Effector memory CD4-positive, alpha-beta T cell (primary cell): ENCODE results near the gene RNF220.

Experiments used
- DNase-seq, 3 donors: peaks; one replicate each; pipeline ENCODE4 v3.0.0-alpha.2; 2020
- H3K27ac ChIP-seq: 2 replicates; pipeline ENCODE4 v1.7.0; 2013; ENCODE audit warnings: mild to moderate bottlenecking, low read length, moderate library complexity; ENCODE audit not compliant: insufficient read depth, poor library complexity, severe bottlenecking
- H3K27me3 ChIP-seq: replicated peaks from 2 replicates; pipeline ENCODE4 v1.7.0; 2013; ENCODE audit warnings: mild to moderate bottlenecking, low read length; ENCODE audit not compliant: insufficient read depth, control insufficient read depth, poor library complexity, severe bottlenecking
- H3K36me3 ChIP-seq: 2 replicates; pipeline ENCODE4 v1.7.0; 2013; ENCODE audit warnings: mild to moderate bottlenecking, low read length, moderate library complexity; ENCODE audit not compliant: control insufficient read depth, insufficient read depth
- H3K4me1 ChIP-seq: 2 replicates; pipeline ENCODE4 v1.7.0; 2013; ENCODE audit warnings: low read length, mild to moderate bottlenecking; ENCODE audit not compliant: control insufficient read depth, insufficient read depth, poor library complexity, severe bottlenecking
- H3K4me3 ChIP-seq: 2 replicates; pipeline ENCODE4 v1.7.0; 2013; ENCODE audit warnings: low read length, low read depth, mild to moderate bottlenecking; ENCODE audit not compliant: insufficient read depth, poor library complexity, severe bottlenecking
- H3K9me3 ChIP-seq: 2 replicates; pipeline ENCODE4 v1.7.0; 2013; ENCODE audit warnings: mild to moderate bottlenecking, low read length, moderate library complexity; ENCODE audit not compliant: control insufficient read depth

RNF220 gene

GRCh38 chr1:44519035-44519676, 114.1 kb downstream of the RNF220 start:
- no peaks in the 10 kb centered on the region for H3K36me3 ChIP-seq
- H3K4me1 ChIP-seq: no peaks in the 10 kb centered on the region
- no peaks in the 10 kb centered on the region for H3K9me3 ChIP-seq
- no peak overlapping the region for H3K4me3 ChIP-seq
- no peak for DNase-seq
- H3K27ac ChIP-seq: no peak overlapping the region
- no peaks in the 10 kb centered on the region for H3K27me3 ChIP-seq

GRCh38 chr1:44521378-44522080, 116.5 kb downstream of the RNF220 start:
- no peak overlapping the region for H3K27ac ChIP-seq
- H3K4me1 ChIP-seq: no peaks in the 10 kb centered on the region
- H3K9me3 ChIP-seq: no peaks in the 10 kb centered on the region
- no peaks in the 10 kb centered on the region for H3K36me3 ChIP-seq
- DNase-seq: no peak
- no peak overlapping the region for H3K4me3 ChIP-seq
- no peaks in the 10 kb centered on the region for H3K27me3 ChIP-seq

GRCh38 chr1:44523593-44524591, 118.8 kb downstream of the RNF220 start:
- H3K27me3 ChIP-seq: no peaks in the 10 kb centered on the region
- H3K4me3 ChIP-seq: no peak overlapping the region
- H3K27ac ChIP-seq: no peak overlapping the region
- H3K9me3 ChIP-seq: no peaks in the 10 kb centered on the region
- H3K36me3 ChIP-seq: no peaks in the 10 kb centered on the region
- no peaks in the 10 kb centered on the region for H3K4me1 ChIP-seq
- DNase-seq: no peak

- no peak overlapping the region for H3K4me3 ChIP-seq
- no peaks in the 10 kb centered on the region for H3K36me3 ChIP-seq
- no peak for DNase-seq
- H3K9me3 ChIP-seq: no peaks in the 10 kb centered on the region
- no peak overlapping the region for H3K27ac ChIP-seq
- H3K4me1 ChIP-seq: no peaks in the 10 kb centered on the region
- H3K27me3 ChIP-seq: no peaks in the 10 kb centered on the region
These were observed 119.8 kb downstream of the RNF220 start for GRCh38 chr1:44524655-44525500.

- DNase-seq: no peak
- no peaks in the 10 kb centered on the region for H3K27me3 ChIP-seq
- H3K36me3 ChIP-seq: no peaks in the 10 kb centered on the region
- no peak overlapping the region for H3K4me3 ChIP-seq
- no peaks in the 10 kb centered on the region for H3K9me3 ChIP-seq
- no peaks in the 10 kb centered on the region for H3K4me1 ChIP-seq
- no peak overlapping the region for H3K27ac ChIP-seq
These were observed 121.4 kb downstream of the RNF220 start for GRCh38 chr1:44526295-44527073.

- Histone ChIP-seq H3K27me3 (no peaks in the 10 kb centered on the region), H3K27ac (no peak overlapping the region), H3K36me3 (no peaks in the 10 kb centered on the region), H3K4me1 (no peaks in the 10 kb centered on the region), H3K9me3 (no peaks in the 10 kb centered on the region), H3K4me3 (no peak overlapping the region)
- DNase-seq: no peak
These were observed 126.9 kb downstream of the RNF220 start for GRCh38 chr1:44531785-44532566.

GRCh38 chr1:44532567-44532944, 127.5 kb downstream of the RNF220 start:
- H3K4me1 ChIP-seq: no peaks in the 10 kb centered on the region
- H3K36me3 ChIP-seq: no peaks in the 10 kb centered on the region
- H3K9me3 ChIP-seq: no peaks in the 10 kb centered on the region
- H3K27me3 ChIP-seq: no peaks in the 10 kb centered on the region
- H3K4me3 ChIP-seq: no peak overlapping the region
- H3K27ac ChIP-seq: no peak overlapping the region
- no peak for DNase-seq

GRCh38 chr1:44534771-44535170, 129.7 kb downstream of the RNF220 start:
- Histone ChIP-seq H3K27me3 (no peaks in the 10 kb centered on the region), H3K4me1 (no peaks in the 10 kb centered on the region), H3K27ac (no peak overlapping the region), H3K9me3 (no peaks in the 10 kb centered on the region), H3K36me3 (no peaks in the 10 kb centered on the region), H3K4me3 (no peak overlapping the region)
- DNase-seq: no peak
